SH-SY5Y (cell line): ENCODE data around the gene EIPR1.

Source experiments
- GATA2 ChIP-seq: IDR thresholded peaks from 2 replicates; pipeline ENCODE4 v1.6.1; 2011; ENCODE audit warnings: mild to moderate bottlenecking, low read depth, low read length
- GATA3 ChIP-seq: IDR thresholded peaks from 2 replicates; pipeline ENCODE4 v1.6.1; 2011; ENCODE audit warnings: low read depth, mild to moderate bottlenecking, low read length, moderate library complexity

Gene EIPR1

GRCh38 chr2:3324404-3325281 lies 53.0 kb downstream of the EIPR1 start:
- no peak for TF ChIP-seq GATA3
- TF ChIP-seq GATA2, result no peak

GRCh38 chr2:3324036-3324386 lies 53.6 kb downstream of the EIPR1 start:
- TF ChIP-seq GATA3 (no peak), GATA2 (no peak)

- TF ChIP-seq GATA3, result no peak
- TF ChIP-seq GATA2, result no peak
Observed at GRCh38 chr2:3323360-3324035, 54.1 kb downstream of the EIPR1 start.

- TF ChIP-seq GATA3 (no peak), GATA2 (no peak)
Observed at GRCh38 chr2:3322311-3322970, 55.2 kb downstream of the EIPR1 start.

- TF ChIP-seq GATA3, result no peak
- no peak for TF ChIP-seq GATA2
Observed at GRCh38 chr2:3321825-3322224, 55.8 kb downstream of the EIPR1 start.

- TF ChIP-seq GATA3, result no peak
- TF ChIP-seq GATA2, result no peak
Observed at GRCh38 chr2:3320910-3321605, 56.6 kb downstream of the EIPR1 start.

- TF ChIP-seq GATA2 (no peak), GATA3 (no peak)
Observed at GRCh38 chr2:3319745-3320566, 57.7 kb downstream of the EIPR1 start.

- TF ChIP-seq GATA2 (no peak), GATA3 (no peak)
Observed at GRCh38 chr2:3319134-3319533, 58.5 kb downstream of the EIPR1 start.

- TF ChIP-seq GATA3 (no peak), GATA2 (no peak)
Observed at GRCh38 chr2:3317871-3318590, 59.6 kb downstream of the EIPR1 start.

GRCh38 chr2:3317277-3317685 lies 60.3 kb downstream of the EIPR1 start:
- TF ChIP-seq GATA3 (no peak), GATA2 (no peak)

- TF ChIP-seq GATA3, result no peak
- TF ChIP-seq GATA2, result no peak
Observed at GRCh38 chr2:3316456-3317276, 61.0 kb downstream of the EIPR1 start.

GRCh38 chr2:3314626-3315025 lies 63.0 kb downstream of the EIPR1 start:
- TF ChIP-seq GATA2 (no peak), GATA3 (no peak)
